Measurements from ENCODE around the gene PCDH9.

DNA sequence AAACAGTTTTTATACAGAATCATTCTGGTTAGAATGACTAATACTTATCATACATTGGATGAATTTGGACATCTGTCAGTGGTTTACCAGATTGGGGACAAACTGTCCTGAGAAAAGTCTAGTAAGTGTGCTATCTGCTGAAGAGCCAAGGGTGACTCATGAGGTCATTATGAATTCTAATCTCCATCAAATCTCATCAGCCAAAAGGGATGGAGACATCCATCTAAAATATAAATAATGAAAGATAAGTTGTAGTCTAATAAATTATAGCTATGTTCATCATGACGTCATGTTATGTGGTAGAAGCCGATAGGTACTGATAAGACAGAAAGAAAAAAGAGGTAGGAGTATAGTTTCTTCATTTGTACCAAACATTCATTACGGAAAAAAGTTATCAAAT, 804.4 kb downstream of the PCDH9 start:
- TF ChIP-seq, protein P1, sequence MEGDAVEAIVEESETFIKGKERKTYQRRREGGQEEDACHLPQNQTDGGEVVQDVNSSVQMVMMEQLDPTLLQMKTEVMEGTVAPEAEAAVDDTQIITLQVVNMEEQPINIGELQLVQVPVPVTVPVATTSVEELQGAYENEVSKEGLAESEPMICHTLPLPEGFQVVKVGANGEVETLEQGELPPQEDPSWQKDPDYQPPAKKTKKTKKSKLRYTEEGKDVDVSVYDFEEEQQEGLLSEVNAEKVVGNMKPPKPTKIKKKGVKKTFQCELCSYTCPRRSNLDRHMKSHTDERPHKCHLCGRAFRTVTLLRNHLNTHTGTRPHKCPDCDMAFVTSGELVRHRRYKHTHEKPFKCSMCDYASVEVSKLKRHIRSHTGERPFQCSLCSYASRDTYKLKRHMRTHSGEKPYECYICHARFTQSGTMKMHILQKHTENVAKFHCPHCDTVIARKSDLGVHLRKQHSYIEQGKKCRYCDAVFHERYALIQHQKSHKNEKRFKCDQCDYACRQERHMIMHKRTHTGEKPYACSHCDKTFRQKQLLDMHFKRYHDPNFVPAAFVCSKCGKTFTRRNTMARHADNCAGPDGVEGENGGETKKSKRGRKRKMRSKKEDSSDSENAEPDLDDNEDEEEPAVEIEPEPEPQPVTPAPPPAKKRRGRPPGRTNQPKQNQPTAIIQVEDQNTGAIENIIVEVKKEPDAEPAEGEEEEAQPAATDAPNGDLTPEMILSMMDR (IDR thresholded peaks at IDR 0.05; ENCODE audit: low read depth, low read length), result no peak
- no peak for TF ChIP-seq POLR2A (IDR thresholded peaks at IDR 0.05; ENCODE audit: extremely low read depth, insufficient read length)
